GM23338 (cell line): ENCODE data around the gene PYGO2. TPM values are rescaled to one million over a fixed set of nuclear protein-coding genes. Genes with fewer than 3 reads are reported as not detected.

Source experiments
- ATAC-seq: fragments of 200-7000 bp; cut with Tn5 transposase; 3 replicates; pipeline ENCODE4 v1.9.1; 2020
- DNase-seq: peaks from one replicate; pipeline ENCODE4 v3.0.0-alpha.2; 2015; ENCODE audit warnings: low spot score
- H2AFZ ChIP-seq: fragments of 200-600 bp; sonication (generic); 2 replicates; pipeline ENCODE4 v1.8.0; 2016; ENCODE audit warnings: antibody characterized with exemption, mild to moderate bottlenecking, moderate library complexity
- H3F3A ChIP-seq: fragments of 200-600 bp; sonication (generic); replicated peaks from 2 replicates; pipeline ENCODE4 v1.8.0; 2017; ENCODE audit warnings: antibody characterized with exemption, mixed run types, low read depth
- H3K27ac ChIP-seq: fragments of 200-600 bp; sonication (generic); 2 replicates; pipeline ENCODE4 v1.6.1; 2016; ENCODE audit warnings: low read depth
- H3K27me3 ChIP-seq: fragments of 200-600 bp; sonication (generic); 2 replicates; pipeline ENCODE4 v1.8.0; 2016; ENCODE audit warnings: mild to moderate bottlenecking, mixed run types, moderate library complexity; ENCODE audit not compliant: insufficient read depth
- H3K36me3 ChIP-seq: fragments of 200-600 bp; sonication (generic); 2 replicates; pipeline ENCODE4 v1.8.0; 2016; ENCODE audit warnings: mild to moderate bottlenecking; ENCODE audit not compliant: insufficient read depth
- H3K4me1 ChIP-seq: fragments of 200-600 bp; sonication (generic); 2 replicates; pipeline ENCODE4 v1.8.0; 2016; ENCODE audit warnings: mild to moderate bottlenecking, moderate library complexity; ENCODE audit not compliant: insufficient read depth
- H3K4me2 ChIP-seq: fragments of 200-600 bp; sonication (generic); 2 replicates; pipeline ENCODE4 v1.7.1; 2017; ENCODE audit warnings: mixed run types
- H3K4me3 ChIP-seq: fragments of 200-600 bp; sonication (generic); 2 replicates; pipeline ENCODE4 v1.6.1; 2016; ENCODE audit warnings: mixed run types
- H3K79me2 ChIP-seq: fragments of 200-600 bp; sonication (generic); replicated peaks from 2 replicates; pipeline ENCODE4 v1.8.0; 2017; ENCODE audit warnings: mild to moderate bottlenecking; ENCODE audit not compliant: insufficient read depth
- H3K9me2 ChIP-seq: fragments of 200-600 bp; sonication (generic); 2 replicates; pipeline ENCODE4 v1.8.0; 2017; ENCODE audit not compliant: insufficient read depth
- H4K20me1 ChIP-seq: fragments of 200-600 bp; sonication (generic); replicated peaks from 2 replicates; pipeline ENCODE4 v1.8.0; 2017; ENCODE audit warnings: mild to moderate bottlenecking; ENCODE audit not compliant: insufficient read depth
- H3K27ac Mint-ChIP-seq: 2 replicates; pipeline ENCODE4 v1.8.0; 2020; ENCODE audit warnings: inconsistent platforms, mild to moderate bottlenecking, moderate library complexity, mixed read lengths
- H3K27me3 Mint-ChIP-seq: 3 replicates; pipeline ENCODE4 v1.8.0; 2022; ENCODE audit warnings: low read depth, mild to moderate bottlenecking, moderate library complexity, mixed read lengths, inconsistent platforms; ENCODE audit not compliant: insufficient read depth, poor library complexity
- H3K36me3 Mint-ChIP-seq: 3 replicates; pipeline ENCODE4 v1.8.0; 2021; ENCODE audit warnings: low read depth, mild to moderate bottlenecking, inconsistent platforms, moderate library complexity, mixed read lengths
- H3K4me1 Mint-ChIP-seq: 3 replicates; pipeline ENCODE4 v1.8.0; 2020; ENCODE audit warnings: mild to moderate bottlenecking, inconsistent platforms, mixed read lengths
- H3K4me3 Mint-ChIP-seq: 3 replicates; pipeline ENCODE4 v1.8.0; 2021; ENCODE audit warnings: moderate library complexity, mild to moderate bottlenecking, inconsistent platforms, mixed read lengths
- H3K9me3 Mint-ChIP-seq: 3 replicates; pipeline ENCODE4 v1.8.0; 2020; ENCODE audit warnings: moderate library complexity, mild to moderate bottlenecking, inconsistent platforms, mixed read lengths
- CREB1 ChIP-seq: fragments of 250-450 bp; sonication (Bioruptor Pico); IDR thresholded peaks from 2 replicates; pipeline ENCODE4 v1.5.0; 2020; ENCODE audit warnings: low read depth, mild to moderate bottlenecking, moderate library complexity
- CTCF ChIP-seq, 2 experiments: fragments of 200-600 bp in 1 of 2; sonication (generic) in 1 of 2; conservative IDR thresholded peaks; 2 replicates each; pipeline versions ENCODE4 v1.5.1 to v1.6.1; 2016 to 2017; ENCODE audit warnings: antibody characterized with exemption in 2 of 2, low read depth in 2 of 2, mild to moderate bottlenecking in 2 of 2, moderate library complexity in 1 of 2
- EZH2 ChIP-seq: fragments of 200-600 bp; sonication (generic); IDR thresholded peaks from one replicate; pipeline ENCODE4 v1.8.0; 2017; ENCODE audit warnings: antibody characterized with exemption, mild to moderate bottlenecking, low read depth; ENCODE audit not compliant: unreplicated experiment
- NANOG ChIP-seq: IDR thresholded peaks from 2 replicates; pipeline ENCODE4 v1.6.1; 2016; ENCODE audit warnings: antibody characterized with exemption, borderline replicate concordance
- POLR2AphosphoS5 ChIP-seq: IDR thresholded peaks from 2 replicates; pipeline ENCODE4 v1.6.1; 2016; ENCODE audit warnings: antibody characterized with exemption, low read depth
- REST ChIP-seq: IDR thresholded peaks from one replicate; pipeline ENCODE4 v1.6.1; 2018; ENCODE audit warnings: antibody characterized with exemption; ENCODE audit not compliant: unreplicated experiment
- STAT1 ChIP-seq: IDR thresholded peaks from one replicate; pipeline ENCODE4 v1.6.1; 2016; ENCODE audit warnings: antibody characterized with exemption; ENCODE audit not compliant: unreplicated experiment
- polyA plus RNA-seq: library from polyadenylated mRNA; unstranded; fragments of >200 nt; fragmentation: Nextera tagmentation; extraction: Ambion mirVana; gene quantifications from 2 replicates; pipeline ENCODE4 v1.2.1, GENCODE V29; 2016
- total RNA-seq: library from RNA; depleted of rRNA; stranded (reverse); fragments of >200 nt; shearing (Covaris generic); gene quantifications from 2 replicates; pipeline ENCODE4 v1.2.3, GENCODE V29; 2014

Gene PYGO2
- total and polyA plus RNA-seq, 2 experiments from 2014 or later, result 11.0 to 29.0 TPM

GRCh38 chr1:154944401-154945159 is 17.0 kb downstream of the PYGO2 start:
- H3K27ac ChIP-seq, result peak overlapping the region; percentile 72; the same call in 1 of the 2 replicates
- no peak overlapping the region for H3K4me3 ChIP-seq
- DNase-seq (no peak), ATAC-seq (no peak)
- H3K27me3 ChIP-seq, result no peaks in the 10 kb centered on the region
- no peak overlapping the region for H3K4me2 ChIP-seq
- Mint-ChIP-seq H3K4me1 (peaks cover 21% of the 10 kb centered on the region), H3K4me3 (no peak overlapping the region; the same call in 2 of the 3 replicates), H3K36me3 (no peaks in the 10 kb centered on the region; the same call in 2 of the 3 replicates), H3K27me3 (peaks cover 12% of the 10 kb centered on the region), H3K9me3 (no peaks in the 10 kb centered on the region), H3K27ac (no peak overlapping the region)
- H3K79me2 ChIP-seq, result no peaks in the 10 kb centered on the region
- H3K4me1 ChIP-seq, result peaks cover 6% of the 10 kb centered on the region
- H4K20me1 ChIP-seq, result no peaks in the 10 kb centered on the region
- H3F3A ChIP-seq, result no peaks in the 10 kb centered on the region
- TF ChIP-seq EZH2, result no peak
- TF ChIP-seq STAT1, result no peak
- no peak for TF ChIP-seq POLR2AphosphoS5
- TF ChIP-seq REST, result no peak
- TF ChIP-seq CTCF (conservative IDR thresholded peaks at IDR 0.05; ENCODE audit: low read depth in 2 of 2), result no peak
- no peak for TF ChIP-seq NANOG
- no peak overlapping the region for H2AFZ ChIP-seq
- H3K9me2 ChIP-seq, result no peaks in the 10 kb centered on the region
- no peaks in the 10 kb centered on the region for H3K36me3 ChIP-seq

GRCh38 chr1:154943649-154944400 is 17.8 kb downstream of the PYGO2 start:
- H3F3A ChIP-seq, result no peaks in the 10 kb centered on the region
- peak; percentile 86 for ATAC-seq
- Mint-ChIP-seq H3K4me1 (peaks cover 21% of the 10 kb centered on the region), H3K27ac (no peak overlapping the region), H3K27me3 (peaks cover 18% of the 10 kb centered on the region), H3K9me3 (no peaks in the 10 kb centered on the region), H3K4me3 (no peak overlapping the region; the same call in 2 of the 3 replicates), H3K36me3 (no peaks in the 10 kb centered on the region; the same call in 1 of the 3 replicates)
- no peaks in the 10 kb centered on the region for H3K79me2 ChIP-seq
- peak; percentile 79 for DNase-seq
- no peaks in the 10 kb centered on the region for H3K9me2 ChIP-seq
- no peak overlapping the region for H2AFZ ChIP-seq
- no peak overlapping the region; the same call in 1 of the 2 replicates for H3K4me2 ChIP-seq
- H3K27ac ChIP-seq, result peak overlapping the region; percentile 72; the same call in 1 of the 2 replicates
- H3K27me3 ChIP-seq, result no peaks in the 10 kb centered on the region
- peaks cover 6% of the 10 kb centered on the region for H3K4me1 ChIP-seq
- peak; percentile 87 to 90 for TF ChIP-seq CTCF (conservative IDR thresholded peaks at IDR 0.05; ENCODE audit: low read depth in 2 of 2)
- TF ChIP-seq CREB1 (CRISPR knock-in tag), result no peak
- H3K4me3 ChIP-seq, result no peak overlapping the region
- H4K20me1 ChIP-seq, result no peaks in the 10 kb centered on the region
- H3K36me3 ChIP-seq, result no peaks in the 10 kb centered on the region
